ENCODE measurements around the gene GTF2IRD1.
"Not testable (repeated sequence)": the region's sequence is repeated elsewhere in the genome, so short reads cannot be mapped to it uniquely, and the experiment has no call there.

The GTF2IRD1 gene

GRCh38 chr7:74545921-74546320, 92.2 kb downstream of the GTF2IRD1 start:
- no peaks in the 10 kb centered on the region for H3K27me3 ChIP-seq (replicated peaks; ENCODE audit: control insufficient read depth, insufficient read depth, low read length, poor library complexity, severe bottlenecking)
- H3K36me3 ChIP-seq (ENCODE audit: control insufficient read depth, insufficient read depth, low read length) = no peaks in the 10 kb centered on the region
- H3K27ac ChIP-seq (ENCODE audit: insufficient read depth, low read length, poor library complexity, severe bottlenecking) = no peak overlapping the region
- no peak overlapping the region for H3K4me3 ChIP-seq (ENCODE audit: insufficient read depth, low read depth, low read length, poor library complexity, severe bottlenecking)
- no peaks in the 10 kb centered on the region for H3K9me3 ChIP-seq (ENCODE audit: control insufficient read depth, low read length)
- H3K4me1 ChIP-seq (ENCODE audit: control insufficient read depth, insufficient read depth, low read length, poor library complexity, severe bottlenecking) = no peaks in the 10 kb centered on the region
- no peak for DNase-seq

- DNase-seq; H3K27me3 ChIP-seq (replicated peaks; ENCODE audit: control insufficient read depth, insufficient read depth, low read length, poor library complexity, severe bottlenecking); H3K4me1 ChIP-seq (ENCODE audit: control insufficient read depth, insufficient read depth, low read length, poor library complexity, severe bottlenecking); H3K27ac ChIP-seq (ENCODE audit: insufficient read depth, low read length, poor library complexity, severe bottlenecking); H3K9me3 ChIP-seq (ENCODE audit: control insufficient read depth, low read length); H3K4me3 ChIP-seq (ENCODE audit: insufficient read depth, low read depth, low read length, poor library complexity, severe bottlenecking); H3K36me3 ChIP-seq (ENCODE audit: control insufficient read depth, insufficient read depth, low read length): not testable (repeated sequence)
Observed at GRCh38 chr7:74553596-74554012, 99.9 kb downstream of the GTF2IRD1 start.

GRCh38 chr7:74554178-74554577, 100.5 kb downstream of the GTF2IRD1 start:
- no peak overlapping the region for H3K27ac ChIP-seq (ENCODE audit: insufficient read depth, low read length, poor library complexity, severe bottlenecking)
- no peak overlapping the region for H3K4me3 ChIP-seq (ENCODE audit: insufficient read depth, low read depth, low read length, poor library complexity, severe bottlenecking)
- no peaks in the 10 kb centered on the region for H3K36me3 ChIP-seq (ENCODE audit: control insufficient read depth, insufficient read depth, low read length)
- H3K4me1 ChIP-seq (ENCODE audit: control insufficient read depth, insufficient read depth, low read length, poor library complexity, severe bottlenecking) = no peaks in the 10 kb centered on the region
- H3K27me3 ChIP-seq (replicated peaks; ENCODE audit: control insufficient read depth, insufficient read depth, low read length, poor library complexity, severe bottlenecking) = no peaks in the 10 kb centered on the region
- DNase-seq = no peak
- H3K9me3 ChIP-seq (ENCODE audit: control insufficient read depth, low read length) = no peaks in the 10 kb centered on the region

- H3K4me3 ChIP-seq (ENCODE audit: insufficient read depth, low read depth, low read length, poor library complexity, severe bottlenecking) = no peak overlapping the region
- no peaks in the 10 kb centered on the region for H3K9me3 ChIP-seq (ENCODE audit: control insufficient read depth, low read length)
- H3K27me3 ChIP-seq (replicated peaks; ENCODE audit: control insufficient read depth, insufficient read depth, low read length, poor library complexity, severe bottlenecking) = no peaks in the 10 kb centered on the region
- no peaks in the 10 kb centered on the region for H3K4me1 ChIP-seq (ENCODE audit: control insufficient read depth, insufficient read depth, low read length, poor library complexity, severe bottlenecking)
- no peak for DNase-seq
- no peak overlapping the region for H3K27ac ChIP-seq (ENCODE audit: insufficient read depth, low read length, poor library complexity, severe bottlenecking)
- H3K36me3 ChIP-seq (ENCODE audit: control insufficient read depth, insufficient read depth, low read length) = no peaks in the 10 kb centered on the region
Observed at GRCh38 chr7:74560086-74560719, 106.5 kb downstream of the GTF2IRD1 start.

GRCh38 chr7:74561898-74562613, 108.3 kb downstream of the GTF2IRD1 start:
- Histone ChIP-seq H3K4me3 (ENCODE audit: insufficient read depth, low read depth, low read length, poor library complexity, severe bottlenecking) (no peak overlapping the region), H3K27me3 (replicated peaks; ENCODE audit: control insufficient read depth, insufficient read depth, low read length, poor library complexity, severe bottlenecking) (no peaks in the 10 kb centered on the region), H3K36me3 (ENCODE audit: control insufficient read depth, insufficient read depth, low read length) (no peaks in the 10 kb centered on the region), H3K4me1 (ENCODE audit: control insufficient read depth, insufficient read depth, low read length, poor library complexity, severe bottlenecking) (no peaks in the 10 kb centered on the region), H3K9me3 (ENCODE audit: control insufficient read depth, low read length) (no peaks in the 10 kb centered on the region), H3K27ac (ENCODE audit: insufficient read depth, low read length, poor library complexity, severe bottlenecking) (no peak overlapping the region)
- no peak for DNase-seq

- DNase-seq = not testable (repeated sequence)
Observed at GRCh38 chr7:74563639-74564038, 109.9 kb downstream of the GTF2IRD1 start.

GRCh38 chr7:74567318-74567668, 113.6 kb downstream of the GTF2IRD1 start:
- Histone ChIP-seq H3K9me3 (ENCODE audit: control insufficient read depth, low read length) (no peaks in the 10 kb centered on the region), H3K36me3 (ENCODE audit: control insufficient read depth, insufficient read depth, low read length) (no peaks in the 10 kb centered on the region), H3K4me1 (ENCODE audit: control insufficient read depth, insufficient read depth, low read length, poor library complexity, severe bottlenecking) (peaks cover 11% of the 10 kb centered on the region), H3K27me3 (replicated peaks; ENCODE audit: control insufficient read depth, insufficient read depth, low read length, poor library complexity, severe bottlenecking) (no peaks in the 10 kb centered on the region), H3K4me3 (ENCODE audit: insufficient read depth, low read depth, low read length, poor library complexity, severe bottlenecking) (no peak overlapping the region), H3K27ac (ENCODE audit: insufficient read depth, low read length, poor library complexity, severe bottlenecking) (no peak overlapping the region)
- no peak for DNase-seq

More at GRCh38 chr7:74563639-74564038, 109.9 kb downstream of the GTF2IRD1 start:
- H3K9me3 ChIP-seq (ENCODE audit: control insufficient read depth, low read length); H3K36me3 ChIP-seq (ENCODE audit: control insufficient read depth, insufficient read depth, low read length); H3K27ac ChIP-seq (ENCODE audit: insufficient read depth, low read length, poor library complexity, severe bottlenecking); H3K27me3 ChIP-seq (replicated peaks; ENCODE audit: control insufficient read depth, insufficient read depth, low read length, poor library complexity, severe bottlenecking); H3K4me3 ChIP-seq (ENCODE audit: insufficient read depth, low read depth, low read length, poor library complexity, severe bottlenecking); H3K4me1 ChIP-seq (ENCODE audit: control insufficient read depth, insufficient read depth, low read length, poor library complexity, severe bottlenecking): not testable (repeated sequence)

GRCh38 chr7:74568658-74569057, 115.0 kb downstream of the GTF2IRD1 start:
- Histone ChIP-seq H3K27me3 (replicated peaks; ENCODE audit: control insufficient read depth, insufficient read depth, low read length, poor library complexity, severe bottlenecking) (no peaks in the 10 kb centered on the region), H3K4me3 (ENCODE audit: insufficient read depth, low read depth, low read length, poor library complexity, severe bottlenecking) (no peak overlapping the region), H3K4me1 (ENCODE audit: control insufficient read depth, insufficient read depth, low read length, poor library complexity, severe bottlenecking) (peaks cover 14% of the 10 kb centered on the region), H3K27ac (ENCODE audit: insufficient read depth, low read length, poor library complexity, severe bottlenecking) (peak overlapping the region; percentile 58), H3K36me3 (ENCODE audit: control insufficient read depth, insufficient read depth, low read length) (no peaks in the 10 kb centered on the region), H3K9me3 (ENCODE audit: control insufficient read depth, low read length) (no peaks in the 10 kb centered on the region)
- DNase-seq = no peak

- peak overlapping the region; percentile 58 for H3K27ac ChIP-seq (ENCODE audit: insufficient read depth, low read length, poor library complexity, severe bottlenecking)
- H3K4me3 ChIP-seq (ENCODE audit: insufficient read depth, low read depth, low read length, poor library complexity, severe bottlenecking) = no peak overlapping the region
- H3K4me1 ChIP-seq (ENCODE audit: control insufficient read depth, insufficient read depth, low read length, poor library complexity, severe bottlenecking) = peaks cover 14% of the 10 kb centered on the region
- DNase-seq = peak in 2 of 3 donors; percentile 11 to 29
- no peaks in the 10 kb centered on the region for H3K9me3 ChIP-seq (ENCODE audit: control insufficient read depth, low read length)
- H3K36me3 ChIP-seq (ENCODE audit: control insufficient read depth, insufficient read depth, low read length) = no peaks in the 10 kb centered on the region
- no peaks in the 10 kb centered on the region for H3K27me3 ChIP-seq (replicated peaks; ENCODE audit: control insufficient read depth, insufficient read depth, low read length, poor library complexity, severe bottlenecking)
Observed at GRCh38 chr7:74569501-74570075, 115.9 kb downstream of the GTF2IRD1 start.

- Histone ChIP-seq H3K9me3 (ENCODE audit: control insufficient read depth, low read length) (no peaks in the 10 kb centered on the region), H3K4me1 (ENCODE audit: control insufficient read depth, insufficient read depth, low read length, poor library complexity, severe bottlenecking) (peaks cover 14% of the 10 kb centered on the region), H3K4me3 (ENCODE audit: insufficient read depth, low read depth, low read length, poor library complexity, severe bottlenecking) (no peak overlapping the region), H3K27ac (ENCODE audit: insufficient read depth, low read length, poor library complexity, severe bottlenecking) (no peak overlapping the region), H3K27me3 (replicated peaks; ENCODE audit: control insufficient read depth, insufficient read depth, low read length, poor library complexity, severe bottlenecking) (no peaks in the 10 kb centered on the region), H3K36me3 (ENCODE audit: control insufficient read depth, insufficient read depth, low read length) (no peaks in the 10 kb centered on the region)
- no peak for DNase-seq
Observed at GRCh38 chr7:74570533-74571156, 116.9 kb downstream of the GTF2IRD1 start.
